Activated CD4-positive, alpha-beta T cell treated with anti-CD3 and anti-CD28 coated beads, Interleukin-2, amount 10 ng/mL, durations not matched to agents 24 days and 14 days (primary cell): Measurements from ENCODE around the gene ZIM2. TPM values are rescaled to one million over a fixed set of nuclear protein-coding genes. Genes with fewer than 3 reads are reported as not detected.

ENCODE experiments used
- DNase-seq: peaks from one replicate; pipeline ENCODE4 v3.0.0; 2022
- H3K27ac Mint-ChIP-seq: one replicate; pipeline ENCODE4 v1.8.0; 2022; ENCODE audit warnings: mild to moderate bottlenecking, mixed read lengths
- H3K27me3 Mint-ChIP-seq: one replicate; pipeline ENCODE4 v1.8.0; 2022; ENCODE audit warnings: mixed read lengths
- H3K36me3 Mint-ChIP-seq: one replicate; pipeline ENCODE4 v1.8.0; 2022; ENCODE audit warnings: low read depth, mild to moderate bottlenecking, mixed read lengths
- H3K4me1 Mint-ChIP-seq: one replicate; pipeline ENCODE4 v1.8.0; 2021; ENCODE audit warnings: mixed read lengths
- H3K4me3 Mint-ChIP-seq: one replicate; pipeline ENCODE4 v1.8.0; 2022; ENCODE audit warnings: mild to moderate bottlenecking, moderate library complexity, mixed read lengths
- H3K9me3 Mint-ChIP-seq: one replicate; pipeline ENCODE4 v1.8.0; 2021; ENCODE audit warnings: mixed read lengths
- intact Hi-C: fragments of 100-400 bp; cut with micrococcal nuclease; formaldehyde crosslinking; loops from one replicate; pipeline ENCODE4 v1.15.1; 2023
- total RNA-seq: library from RNA; stranded (reverse); gene quantifications from 2 replicates; pipeline ENCODE4 v1.2.3, GENCODE V29; 2022

ZIM2 gene
- total RNA-seq, 1 donor from 2014 or later = not detected

DNA sequence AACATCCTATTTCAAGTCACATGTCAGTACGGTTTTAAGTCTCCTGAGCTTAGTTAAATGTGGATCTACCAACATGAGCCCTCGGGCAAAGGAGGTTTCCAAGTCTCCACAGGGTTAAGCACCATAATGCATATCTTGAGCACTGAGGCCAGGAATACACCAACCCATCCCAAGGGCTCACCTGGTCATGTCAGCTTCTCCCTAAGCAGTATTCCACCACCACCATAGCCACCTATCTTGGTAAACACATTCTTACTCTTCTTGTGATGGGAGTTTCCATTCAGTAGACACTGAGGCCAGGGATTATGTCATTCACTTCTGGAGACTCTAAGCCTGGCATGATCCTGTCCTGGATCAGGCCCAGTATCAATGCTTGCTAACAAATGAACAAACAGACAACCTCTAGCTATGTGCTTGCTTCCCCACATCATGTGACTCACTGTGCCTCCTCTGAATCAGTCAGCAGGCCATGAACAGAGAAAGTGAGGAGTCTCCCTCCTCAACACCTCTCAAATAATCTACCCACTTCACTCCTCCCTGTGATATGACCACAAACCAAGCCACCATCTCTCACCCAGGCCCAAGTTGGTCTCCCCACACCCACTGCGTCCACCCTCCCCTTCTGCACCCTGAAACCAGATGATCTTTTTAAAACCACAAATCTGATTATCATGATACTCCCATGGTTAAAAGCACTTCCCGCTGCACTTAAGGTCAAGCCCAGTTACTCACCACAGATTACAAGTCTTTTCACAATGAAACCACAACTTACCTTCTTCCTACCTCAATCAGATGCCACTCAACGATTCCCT, 5.8 kb downstream of the ZIM2 start:
- H3K4me3 Mint-ChIP-seq = no peak overlapping the region
- H3K27ac Mint-ChIP-seq = no peak overlapping the region
- peaks cover 35% of the 10 kb centered on the region for H3K9me3 Mint-ChIP-seq
- intact Hi-C loops = no loop called here
- H3K27me3 Mint-ChIP-seq = no peaks in the 10 kb centered on the region
- H3K36me3 Mint-ChIP-seq = peaks cover 3% of the 10 kb centered on the region
- H3K4me1 Mint-ChIP-seq = no peaks in the 10 kb centered on the region
- no peak for DNase-seq

- H3K36me3 Mint-ChIP-seq = no peaks in the 10 kb centered on the region
- peaks cover 37% of the 10 kb centered on the region for H3K9me3 Mint-ChIP-seq
- no peak for DNase-seq
- H3K4me3 Mint-ChIP-seq = no peak overlapping the region
- H3K27me3 Mint-ChIP-seq = no peaks in the 10 kb centered on the region
- intact Hi-C loops = no loop called here
- H3K27ac Mint-ChIP-seq = no peak overlapping the region
- no peaks in the 10 kb centered on the region for H3K4me1 Mint-ChIP-seq
Measured at GRCh38 chr19:56832352-56832928, 8.1 kb downstream of the ZIM2 start.

- no peak overlapping the region for H3K4me3 Mint-ChIP-seq
- H3K4me1 Mint-ChIP-seq = no peaks in the 10 kb centered on the region
- peaks cover 35% of the 10 kb centered on the region for H3K9me3 Mint-ChIP-seq
- no peaks in the 10 kb centered on the region for H3K27me3 Mint-ChIP-seq
- intact Hi-C loops = no loop called here
- H3K27ac Mint-ChIP-seq = no peak overlapping the region
- no peak for DNase-seq
- no peaks in the 10 kb centered on the region for H3K36me3 Mint-ChIP-seq
Measured at GRCh38 chr19:56831255-56831654, 9.3 kb downstream of the ZIM2 start.

- no peak for DNase-seq
- H3K9me3 Mint-ChIP-seq = peaks cover 29% of the 10 kb centered on the region
- no peaks in the 10 kb centered on the region for H3K36me3 Mint-ChIP-seq
- H3K27ac Mint-ChIP-seq = no peak overlapping the region
- H3K4me1 Mint-ChIP-seq = no peaks in the 10 kb centered on the region
- intact Hi-C loops = no loop called here
- no peaks in the 10 kb centered on the region for H3K27me3 Mint-ChIP-seq
- no peak overlapping the region for H3K4me3 Mint-ChIP-seq
Measured at GRCh38 chr19:56829596-56829995, 10.9 kb downstream of the ZIM2 start.

DNA sequence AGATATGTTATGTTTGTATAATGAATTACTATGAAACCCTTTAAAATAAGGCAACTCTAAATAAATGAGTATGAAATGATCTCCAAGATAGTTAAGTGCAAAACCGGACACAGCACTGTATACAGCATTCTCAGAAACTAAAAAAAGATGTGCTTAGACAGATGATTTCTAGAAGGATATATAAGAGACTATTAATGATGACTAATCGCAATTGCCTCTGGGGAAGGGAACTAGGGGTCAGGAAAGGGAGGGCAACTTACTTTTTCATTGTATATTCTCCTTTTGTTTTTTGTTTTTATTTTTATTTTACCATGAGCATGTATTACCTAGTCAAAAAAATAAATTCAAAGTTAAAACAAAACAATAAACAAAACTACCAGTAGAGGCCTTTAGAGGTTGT, 12.8 kb downstream of the ZIM2 start:
- H3K9me3 Mint-ChIP-seq = peaks cover 25% of the 10 kb centered on the region
- intact Hi-C loops = no loop called here
- no peak for DNase-seq
- H3K27ac Mint-ChIP-seq = no peak overlapping the region
- no peak overlapping the region for H3K4me3 Mint-ChIP-seq
- no peaks in the 10 kb centered on the region for H3K36me3 Mint-ChIP-seq
- H3K4me1 Mint-ChIP-seq = no peaks in the 10 kb centered on the region
- H3K27me3 Mint-ChIP-seq = no peaks in the 10 kb centered on the region

DNA sequence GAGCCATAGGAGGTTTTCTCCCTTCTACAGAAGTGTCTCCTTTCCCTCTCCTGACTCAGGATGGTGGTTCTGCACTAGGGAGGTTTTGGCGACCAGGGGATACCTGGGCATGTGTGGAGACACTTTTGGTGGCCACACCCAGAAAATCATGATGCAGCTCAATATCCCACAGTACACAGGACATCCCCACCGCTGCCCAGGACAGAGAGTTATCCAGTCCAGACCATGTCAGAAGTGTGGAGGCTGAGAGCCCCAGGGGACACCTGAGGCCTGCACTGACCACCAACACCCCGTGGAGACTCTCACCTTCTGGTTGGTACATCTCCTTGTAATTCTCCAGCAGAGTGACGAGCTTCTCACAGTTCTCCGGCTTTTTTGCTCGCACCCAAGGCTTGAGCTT, 16.6 kb downstream of the ZIM2 start:
- no peaks in the 10 kb centered on the region for H3K27me3 Mint-ChIP-seq
- peaks cover 46% of the 10 kb centered on the region for H3K9me3 Mint-ChIP-seq
- no peaks in the 10 kb centered on the region for H3K36me3 Mint-ChIP-seq
- intact Hi-C loops = no loop called here
- H3K27ac Mint-ChIP-seq = no peak overlapping the region
- DNase-seq = no peak
- H3K4me1 Mint-ChIP-seq = no peaks in the 10 kb centered on the region
- no peak overlapping the region for H3K4me3 Mint-ChIP-seq

DNA sequence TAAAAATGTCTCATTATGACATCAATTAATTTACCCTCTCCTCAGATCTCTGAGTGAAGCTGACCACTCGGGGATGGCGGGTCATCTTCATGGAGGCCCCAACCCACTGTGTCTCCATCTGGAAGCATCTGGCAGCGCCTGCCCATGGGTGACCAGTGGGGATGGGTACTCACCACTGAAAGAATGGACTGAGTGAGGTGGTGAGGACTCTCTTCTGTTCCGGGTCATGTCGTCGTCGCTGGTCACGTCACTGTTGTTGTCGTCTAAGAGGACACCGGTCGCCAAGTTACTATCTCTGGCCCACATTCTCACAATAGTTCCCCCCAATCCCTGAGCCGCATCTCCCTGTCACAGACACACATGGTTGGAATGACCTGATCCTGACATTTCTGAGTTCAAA, 17.1 kb downstream of the ZIM2 start:
- H3K27ac Mint-ChIP-seq = no peak overlapping the region
- DNase-seq = no peak
- no peak overlapping the region for H3K4me3 Mint-ChIP-seq
- intact Hi-C loops = no loop called here
- no peaks in the 10 kb centered on the region for H3K36me3 Mint-ChIP-seq
- no peaks in the 10 kb centered on the region for H3K4me1 Mint-ChIP-seq
- no peaks in the 10 kb centered on the region for H3K27me3 Mint-ChIP-seq
- H3K9me3 Mint-ChIP-seq = peaks cover 49% of the 10 kb centered on the region

DNA sequence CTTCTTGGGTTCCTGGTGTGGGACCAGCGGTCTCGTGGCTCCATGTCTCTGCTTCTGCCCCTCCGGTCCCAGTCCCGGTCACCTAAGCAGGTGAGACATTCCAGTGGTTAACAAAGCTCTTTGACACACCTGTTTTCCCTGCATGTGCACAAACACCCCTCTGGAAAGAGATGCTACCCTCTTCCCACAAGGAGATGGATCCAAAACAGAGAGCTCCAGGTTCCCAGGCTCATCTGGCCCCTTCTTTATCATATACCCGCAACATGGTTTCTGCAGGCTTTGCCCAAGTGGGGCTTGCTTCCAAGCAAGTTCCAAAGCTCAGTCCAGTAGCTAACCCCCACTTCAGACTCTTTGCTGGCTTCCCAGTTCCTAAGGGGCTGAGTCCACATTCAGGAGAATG, 17.8 kb downstream of the ZIM2 start:
- no peaks in the 10 kb centered on the region for H3K36me3 Mint-ChIP-seq

DNA sequence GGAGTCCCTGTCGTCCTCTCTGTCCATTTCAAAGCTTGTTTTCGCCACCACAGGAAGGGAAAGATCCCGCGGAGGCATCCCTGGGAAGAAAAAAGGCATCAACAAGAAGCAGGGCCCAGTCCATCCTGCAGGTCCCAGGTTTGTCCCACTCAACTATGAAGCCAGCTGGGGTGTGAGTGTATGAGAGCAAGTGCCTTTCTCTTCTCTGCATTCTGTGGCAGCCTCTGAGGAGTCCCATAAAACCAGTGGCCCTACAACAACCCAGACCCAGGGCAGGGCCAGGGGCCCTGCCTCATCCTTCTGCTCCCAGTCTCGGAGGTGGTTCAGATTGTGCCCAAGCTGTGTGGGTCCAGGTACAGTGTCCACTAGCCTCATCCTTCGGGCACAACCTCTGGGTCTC, 18.9 kb downstream of the ZIM2 start:
- DNase-seq = no peak
- no peak overlapping the region for H3K27ac Mint-ChIP-seq
- intact Hi-C loops = no loop called here
- H3K27me3 Mint-ChIP-seq = no peaks in the 10 kb centered on the region
- no peaks in the 10 kb centered on the region for H3K36me3 Mint-ChIP-seq
- H3K4me1 Mint-ChIP-seq = no peaks in the 10 kb centered on the region
- H3K4me3 Mint-ChIP-seq = no peak overlapping the region
- H3K9me3 Mint-ChIP-seq = peaks cover 62% of the 10 kb centered on the region

More for the DNA sequence above, 17.8 kb downstream of the ZIM2 start:
- Mint-ChIP-seq H3K27me3 (no peaks in the 10 kb centered on the region), H3K9me3 (peaks cover 51% of the 10 kb centered on the region), H3K27ac (no peak overlapping the region), H3K4me1 (no peaks in the 10 kb centered on the region), H3K4me3 (no peak overlapping the region)
- intact Hi-C loops = no loop called here
- no peak for DNase-seq

GRCh38 chr19:56821209-56821608, 19.3 kb downstream of the ZIM2 start:
- Mint-ChIP-seq H3K4me1 (no peaks in the 10 kb centered on the region), H3K9me3 (peaks cover 63% of the 10 kb centered on the region), H3K27me3 (no peaks in the 10 kb centered on the region), H3K4me3 (no peak overlapping the region), H3K36me3 (no peaks in the 10 kb centered on the region), H3K27ac (no peak overlapping the region)
- intact Hi-C loops = no loop called here
- DNase-seq = no peak

- peaks cover 1% of the 10 kb centered on the region for H3K36me3 Mint-ChIP-seq
- no peak for DNase-seq
- no peak overlapping the region for H3K4me3 Mint-ChIP-seq
- no peak overlapping the region for H3K27ac Mint-ChIP-seq
- no peaks in the 10 kb centered on the region for H3K4me1 Mint-ChIP-seq
- peaks cover 67% of the 10 kb centered on the region for H3K9me3 Mint-ChIP-seq
- intact Hi-C loops = no loop called here
- no peaks in the 10 kb centered on the region for H3K27me3 Mint-ChIP-seq
Measured at GRCh38 chr19:56819166-56819565, 21.4 kb downstream of the ZIM2 start.

DNA sequence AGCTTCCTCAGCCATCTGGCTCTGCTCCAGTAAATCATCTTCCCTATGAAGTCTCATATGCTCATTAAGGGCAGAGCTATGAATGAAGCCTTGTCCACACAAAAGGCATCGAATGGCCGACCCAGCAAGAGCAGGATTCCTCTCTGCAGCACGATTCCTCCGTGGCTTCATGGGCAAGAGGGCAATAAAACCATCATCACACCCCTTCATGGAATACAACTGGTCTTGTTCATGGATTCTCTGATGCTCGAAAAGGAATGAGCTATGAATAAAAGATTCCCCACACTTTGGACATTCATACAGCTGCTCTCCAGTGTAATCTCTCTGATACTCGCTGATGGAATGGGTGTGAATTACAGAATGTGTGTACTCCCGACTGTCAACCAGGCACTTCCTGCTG, 25.9 kb downstream of the ZIM2 start:
- Mint-ChIP-seq H3K4me3 (no peak overlapping the region), H3K27me3 (no peaks in the 10 kb centered on the region), H3K27ac (no peak overlapping the region), H3K4me1 (no peaks in the 10 kb centered on the region), H3K36me3 (peaks cover 1% of the 10 kb centered on the region), H3K9me3 (peaks cover 56% of the 10 kb centered on the region)
- intact Hi-C loops = no loop called here
- no peak for DNase-seq

GRCh38 chr19:56813531-56813930, 27.0 kb downstream of the ZIM2 start:
- intact Hi-C loops = no loop called here
- H3K36me3 Mint-ChIP-seq = peaks cover 1% of the 10 kb centered on the region
- no peaks in the 10 kb centered on the region for H3K27me3 Mint-ChIP-seq
- no peak for DNase-seq
- no peak overlapping the region for H3K27ac Mint-ChIP-seq
- H3K9me3 Mint-ChIP-seq = peaks cover 57% of the 10 kb centered on the region
- no peak overlapping the region for H3K4me3 Mint-ChIP-seq
- H3K4me1 Mint-ChIP-seq = no peaks in the 10 kb centered on the region

DNA sequence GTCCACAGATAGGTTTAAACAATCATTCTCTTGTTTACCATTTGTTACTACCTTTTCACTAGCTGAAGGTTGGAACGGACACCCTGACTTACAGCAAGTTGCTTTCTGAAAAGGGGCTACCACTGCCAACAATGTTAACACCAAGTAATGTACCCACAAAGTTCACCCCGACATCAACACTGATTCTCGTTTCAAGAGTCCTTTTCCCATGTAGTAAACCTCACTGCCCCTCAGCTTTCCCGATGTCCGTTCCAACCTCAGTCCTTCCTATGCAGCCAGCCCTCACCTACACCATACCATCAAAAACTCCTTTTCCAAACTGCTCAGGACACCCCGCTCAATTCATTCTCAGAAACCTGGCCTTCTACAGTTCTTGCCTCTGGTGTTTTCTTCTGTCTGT, 29.0 kb downstream of the ZIM2 start:
- Mint-ChIP-seq H3K27ac (no peak overlapping the region), H3K4me3 (no peak overlapping the region), H3K27me3 (no peaks in the 10 kb centered on the region), H3K36me3 (peaks cover 1% of the 10 kb centered on the region), H3K4me1 (no peaks in the 10 kb centered on the region), H3K9me3 (peaks cover 43% of the 10 kb centered on the region)
- DNase-seq = no peak
- intact Hi-C loops = no loop called here

- Mint-ChIP-seq H3K4me1 (no peaks in the 10 kb centered on the region), H3K27me3 (no peaks in the 10 kb centered on the region), H3K36me3 (peaks cover under 1% of the 10 kb centered on the region), H3K9me3 (peaks cover 48% of the 10 kb centered on the region), H3K27ac (no peak overlapping the region), H3K4me3 (no peak overlapping the region)
- no peak for DNase-seq
- intact Hi-C loops = no loop called here
Measured at GRCh38 chr19:56810260-56810659, 30.3 kb downstream of the ZIM2 start.
